SK-N-SH treated with all-trans-retinoic acid at 6 μM for 48 hours (cell line): Measurements from ENCODE around the gene SLC16A13.

ENCODE experiments used
- ATAC-seq: fragments of 200-7000 bp; cut with Tn5 transposase; 3 replicates; pipeline ENCODE4 v1.9.1; 2020; ENCODE audit warnings: mild to moderate bottlenecking, moderate library complexity
- ARNTL ChIP-seq: fragments of 450-650 bp; formaldehyde crosslinking; IDR thresholded peaks from 2 replicates; pipeline ENCODE4 v1.5.0; 2020; ENCODE audit warnings: low read depth, mild to moderate bottlenecking, moderate library complexity, borderline replicate concordance
- BACH2 ChIP-seq: fragments of 250-450 bp; sonication (Bioruptor Pico); IDR thresholded peaks from 2 replicates; pipeline ENCODE4 v1.9.0; 2021; ENCODE audit warnings: mild to moderate bottlenecking, borderline replicate concordance
- CSDC2 ChIP-seq: fragments of 250-450 bp; sonication (Bioruptor Pico); IDR thresholded peaks from 2 replicates; pipeline ENCODE4 v1.5.0; 2020; ENCODE audit warnings: mild to moderate bottlenecking, moderate library complexity
- ESRRG ChIP-seq: fragments of 250-450 bp; sonication (Bioruptor Pico); IDR thresholded peaks from 2 replicates; pipeline ENCODE4 v1.6.1; 2021; ENCODE audit warnings: mild to moderate bottlenecking
- ISL1 ChIP-seq: fragments of 250-450 bp; sonication (Bioruptor Pico); IDR thresholded peaks from 2 replicates; pipeline ENCODE4 v2.1.2; 2022; ENCODE audit warnings: mild to moderate bottlenecking, moderate library complexity
- OSR1 ChIP-seq: fragments of 250-450 bp; sonication (Bioruptor Pico); IDR thresholded peaks from 2 replicates; pipeline ENCODE4 v1.8.0; 2022; ENCODE audit warnings: moderate library complexity, mild to moderate bottlenecking, inconsistent platforms
- PPARA ChIP-seq: fragments of 250-450 bp; sonication (Bioruptor Pico); IDR thresholded peaks from 2 replicates; pipeline ENCODE4 v1.5.0; 2020; ENCODE audit warnings: mild to moderate bottlenecking, borderline replicate concordance
- RARB ChIP-seq: fragments of 250-450 bp; sonication (Bioruptor Pico); IDR thresholded peaks from 2 replicates; pipeline ENCODE4 v1.8.0; 2021; ENCODE audit warnings: mild to moderate bottlenecking, moderate library complexity
- SNAI2 ChIP-seq: fragments of 250-450 bp; sonication (Bioruptor Pico); IDR thresholded peaks from 2 replicates; pipeline ENCODE4 v1.5.0; 2020; ENCODE audit warnings: mild to moderate bottlenecking, moderate library complexity
- TCF4 ChIP-seq: fragments of 250-450 bp; sonication (Bioruptor Pico); IDR thresholded peaks from 2 replicates; pipeline ENCODE4 v1.8.0; 2021; ENCODE audit warnings: mild to moderate bottlenecking, moderate library complexity, borderline replicate concordance
- TOX ChIP-seq: fragments of 250-450 bp; sonication (Bioruptor Pico); IDR thresholded peaks from 2 replicates; pipeline ENCODE4 v1.8.0; 2021; ENCODE audit warnings: mild to moderate bottlenecking, moderate library complexity, borderline replicate concordance
- ZC3H10 ChIP-seq: fragments of 250-450 bp; sonication (Bioruptor Pico); IDR thresholded peaks from 2 replicates; pipeline ENCODE4 v1.5.1; 2021; ENCODE audit warnings: mild to moderate bottlenecking, moderate library complexity
- ZFP3 ChIP-seq: fragments of 250-450 bp; sonication (Bioruptor Pico); IDR thresholded peaks from 2 replicates; pipeline ENCODE4 v1.5.0; 2020; ENCODE audit warnings: mild to moderate bottlenecking, moderate library complexity
- ZFP30 ChIP-seq: fragments of 450-650 bp; formaldehyde crosslinking; IDR thresholded peaks from 2 replicates; pipeline ENCODE4 v1.5.0; 2022; ENCODE audit warnings: mild to moderate bottlenecking, moderate library complexity
- ZNF565 ChIP-seq: fragments of 450-650 bp; formaldehyde crosslinking; conservative IDR thresholded peaks from 2 replicates; pipeline ENCODE4 v1.5.0; 2020; ENCODE audit warnings: low read depth, mild to moderate bottlenecking, moderate library complexity
- ZNF70 ChIP-seq: fragments of 450-650 bp; formaldehyde crosslinking; IDR thresholded peaks from 2 replicates; pipeline ENCODE4 v1.5.0; 2020; ENCODE audit warnings: mild to moderate bottlenecking, moderate library complexity
- ZNF8 ChIP-seq: fragments of 450-650 bp; formaldehyde crosslinking; IDR thresholded peaks from 2 replicates; pipeline ENCODE4 v1.5.0; 2020; ENCODE audit warnings: mild to moderate bottlenecking, moderate library complexity
- TF ChIP-seq, protein P1 (sequence below): fragments of 250-450 bp; sonication (Bioruptor Pico); IDR thresholded peaks from 2 replicates; pipeline ENCODE4 v1.5.0; 2020; ENCODE audit warnings: mild to moderate bottlenecking, moderate library complexity
- TF ChIP-seq, protein P2 (sequence below): fragments of 250-450 bp; sonication (Bioruptor Pico); IDR thresholded peaks from 2 replicates; pipeline ENCODE4 v1.8.0; 2021; ENCODE audit warnings: low read depth, mild to moderate bottlenecking, moderate library complexity, borderline replicate concordance
- TF ChIP-seq, protein P3 (sequence below): fragments of 250-450 bp; sonication (Bioruptor Pico); IDR thresholded peaks from 2 replicates; pipeline ENCODE4 v1.8.0; 2020; ENCODE audit warnings: mild to moderate bottlenecking, moderate library complexity, borderline replicate concordance
- TF ChIP-seq, protein P4 (sequence below): fragments of 250-450 bp; sonication (Bioruptor Pico); IDR thresholded peaks from 2 replicates; pipeline ENCODE4 v1.5.1; 2021; ENCODE audit warnings: mild to moderate bottlenecking, moderate library complexity

Gene SLC16A13

DNA sequence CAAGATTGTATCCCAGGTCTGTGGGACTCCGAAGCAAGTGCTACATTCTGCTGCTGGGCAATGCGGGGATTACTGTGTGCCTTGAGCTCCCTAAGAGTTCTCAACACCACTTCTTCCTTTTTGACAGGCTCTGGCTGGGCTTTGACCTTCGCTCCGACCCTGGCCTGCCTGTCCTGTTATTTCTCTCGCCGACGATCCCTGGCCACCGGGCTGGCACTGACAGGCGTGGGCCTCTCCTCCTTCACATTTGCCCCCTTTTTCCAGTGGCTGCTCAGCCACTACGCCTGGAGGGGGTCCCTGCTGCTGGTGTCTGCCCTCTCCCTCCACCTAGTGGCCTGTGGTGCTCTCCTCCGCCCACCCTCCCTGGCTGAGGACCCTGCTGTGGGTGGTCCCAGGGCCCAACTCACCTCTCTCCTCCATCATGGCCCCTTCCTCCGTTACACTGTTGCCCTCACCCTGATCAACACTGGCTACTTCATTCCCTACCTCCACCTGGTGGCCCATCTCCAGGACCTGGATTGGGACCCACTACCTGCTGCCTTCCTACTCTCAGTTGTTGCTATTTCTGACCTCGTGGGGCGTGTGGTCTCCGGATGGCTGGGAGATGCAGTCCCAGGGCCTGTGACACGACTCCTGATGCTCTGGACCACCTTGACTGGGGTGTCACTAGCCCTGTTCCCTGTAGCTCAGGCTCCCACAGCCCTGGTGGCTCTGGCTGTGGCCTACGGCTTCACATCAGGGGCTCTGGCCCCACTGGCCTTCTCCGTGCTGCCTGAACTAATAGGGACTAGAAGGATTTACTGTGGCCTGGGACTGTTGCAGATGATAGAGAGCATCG lies 2.4 kb downstream of the SLC16A13 start:
- ATAC-seq = no peak
- no peak for TF ChIP-seq ISL1
- TF ChIP-seq ZC3H10 = no peak
- no peak for TF ChIP-seq PPARA (CRISPR knock-in tag)
- TF ChIP-seq ZNF70 (CRISPR knock-in tag) = no peak
- no peak for TF ChIP-seq TOX
- TF ChIP-seq ESRRG (CRISPR knock-in tag) = no peak
- no peak for TF ChIP-seq SNAI2 (CRISPR knock-in tag)
- no peak for TF ChIP-seq BACH2 (CRISPR knock-in tag)
- no peak for TF ChIP-seq ZFP3 (CRISPR knock-in tag)
- no peak for TF ChIP-seq ARNTL (CRISPR knock-in tag)
- TF ChIP-seq, protein P1, sequence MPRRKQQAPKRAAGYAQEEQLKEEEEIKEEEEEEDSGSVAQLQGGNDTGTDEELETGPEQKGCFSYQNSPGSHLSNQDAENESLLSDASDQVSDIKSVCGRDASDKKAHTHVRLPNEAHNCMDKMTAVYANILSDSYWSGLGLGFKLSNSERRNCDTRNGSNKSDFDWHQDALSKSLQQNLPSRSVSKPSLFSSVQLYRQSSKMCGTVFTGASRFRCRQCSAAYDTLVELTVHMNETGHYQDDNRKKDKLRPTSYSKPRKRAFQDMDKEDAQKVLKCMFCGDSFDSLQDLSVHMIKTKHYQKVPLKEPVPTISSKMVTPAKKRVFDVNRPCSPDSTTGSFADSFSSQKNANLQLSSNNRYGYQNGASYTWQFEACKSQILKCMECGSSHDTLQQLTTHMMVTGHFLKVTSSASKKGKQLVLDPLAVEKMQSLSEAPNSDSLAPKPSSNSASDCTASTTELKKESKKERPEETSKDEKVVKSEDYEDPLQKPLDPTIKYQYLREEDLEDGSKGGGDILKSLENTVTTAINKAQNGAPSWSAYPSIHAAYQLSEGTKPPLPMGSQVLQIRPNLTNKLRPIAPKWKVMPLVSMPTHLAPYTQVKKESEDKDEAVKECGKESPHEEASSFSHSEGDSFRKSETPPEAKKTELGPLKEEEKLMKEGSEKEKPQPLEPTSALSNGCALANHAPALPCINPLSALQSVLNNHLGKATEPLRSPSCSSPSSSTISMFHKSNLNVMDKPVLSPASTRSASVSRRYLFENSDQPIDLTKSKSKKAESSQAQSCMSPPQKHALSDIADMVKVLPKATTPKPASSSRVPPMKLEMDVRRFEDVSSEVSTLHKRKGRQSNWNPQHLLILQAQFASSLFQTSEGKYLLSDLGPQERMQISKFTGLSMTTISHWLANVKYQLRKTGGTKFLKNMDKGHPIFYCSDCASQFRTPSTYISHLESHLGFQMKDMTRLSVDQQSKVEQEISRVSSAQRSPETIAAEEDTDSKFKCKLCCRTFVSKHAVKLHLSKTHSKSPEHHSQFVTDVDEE = no peak
- no peak for TF ChIP-seq RARB (CRISPR knock-in tag)
- TF ChIP-seq ZFP30 (CRISPR knock-in tag) = no peak
- TF ChIP-seq TCF4 (CRISPR knock-in tag) = no peak
- TF ChIP-seq, protein P2, sequence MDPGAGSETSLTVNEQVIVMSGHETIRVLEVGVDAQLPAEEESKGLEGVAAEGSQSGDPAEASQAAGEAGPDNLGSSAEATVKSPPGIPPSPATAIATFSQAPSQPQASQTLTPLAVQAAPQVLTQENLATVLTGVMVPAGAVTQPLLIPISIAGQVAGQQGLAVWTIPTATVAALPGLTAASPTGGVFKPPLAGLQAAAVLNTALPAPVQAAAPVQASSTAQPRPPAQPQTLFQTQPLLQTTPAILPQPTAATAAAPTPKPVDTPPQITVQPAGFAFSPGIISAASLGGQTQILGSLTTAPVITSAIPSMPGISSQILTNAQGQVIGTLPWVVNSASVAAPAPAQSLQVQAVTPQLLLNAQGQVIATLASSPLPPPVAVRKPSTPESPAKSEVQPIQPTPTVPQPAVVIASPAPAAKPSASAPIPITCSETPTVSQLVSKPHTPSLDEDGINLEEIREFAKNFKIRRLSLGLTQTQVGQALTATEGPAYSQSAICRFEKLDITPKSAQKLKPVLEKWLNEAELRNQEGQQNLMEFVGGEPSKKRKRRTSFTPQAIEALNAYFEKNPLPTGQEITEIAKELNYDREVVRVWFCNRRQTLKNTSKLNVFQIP (CRISPR knock-in tag) = no peak
- TF ChIP-seq, protein P3, sequence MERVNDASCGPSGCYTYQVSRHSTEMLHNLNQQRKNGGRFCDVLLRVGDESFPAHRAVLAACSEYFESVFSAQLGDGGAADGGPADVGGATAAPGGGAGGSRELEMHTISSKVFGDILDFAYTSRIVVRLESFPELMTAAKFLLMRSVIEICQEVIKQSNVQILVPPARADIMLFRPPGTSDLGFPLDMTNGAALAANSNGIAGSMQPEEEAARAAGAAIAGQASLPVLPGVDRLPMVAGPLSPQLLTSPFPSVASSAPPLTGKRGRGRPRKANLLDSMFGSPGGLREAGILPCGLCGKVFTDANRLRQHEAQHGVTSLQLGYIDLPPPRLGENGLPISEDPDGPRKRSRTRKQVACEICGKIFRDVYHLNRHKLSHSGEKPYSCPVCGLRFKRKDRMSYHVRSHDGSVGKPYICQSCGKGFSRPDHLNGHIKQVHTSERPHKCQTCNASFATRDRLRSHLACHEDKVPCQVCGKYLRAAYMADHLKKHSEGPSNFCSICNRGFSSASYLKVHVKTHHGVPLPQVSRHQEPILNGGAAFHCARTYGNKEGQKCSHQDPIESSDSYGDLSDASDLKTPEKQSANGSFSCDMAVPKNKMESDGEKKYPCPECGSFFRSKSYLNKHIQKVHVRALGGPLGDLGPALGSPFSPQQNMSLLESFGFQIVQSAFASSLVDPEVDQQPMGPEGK (CRISPR knock-in tag) = no peak
- TF ChIP-seq OSR1 (CRISPR knock-in tag) = no peak
- TF ChIP-seq ZNF565 (CRISPR knock-in tag) = no peak

DNA sequence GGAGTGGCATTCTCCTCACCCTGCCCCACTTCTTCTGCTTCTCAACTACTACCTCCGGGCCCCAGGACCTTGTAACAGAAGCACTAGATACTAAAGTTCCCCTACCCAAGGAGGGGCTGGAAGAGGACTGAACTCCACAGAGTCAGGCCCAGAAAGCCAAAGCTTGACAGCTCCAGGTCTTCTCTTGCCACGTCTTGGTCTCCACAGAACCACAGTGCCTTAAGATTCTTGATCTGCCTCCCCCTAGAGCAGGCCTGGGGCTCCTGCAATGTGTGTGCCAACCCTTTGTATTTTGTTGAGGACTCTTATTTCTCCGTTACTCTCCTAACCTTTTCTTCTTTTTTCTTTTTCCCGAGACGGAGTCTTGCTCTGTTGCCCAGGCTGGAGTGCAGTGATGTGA lies 4.0 kb downstream of the SLC16A13 start:
- no peak for ATAC-seq
- TF ChIP-seq CSDC2 (CRISPR knock-in tag) = no peak
- TF ChIP-seq SNAI2 (CRISPR knock-in tag) = no peak
- TF ChIP-seq, protein P2 (CRISPR knock-in tag) = no peak
- no peak for TF ChIP-seq ZNF8
- TF ChIP-seq BACH2 (CRISPR knock-in tag) = no peak
- TF ChIP-seq, protein P4, sequence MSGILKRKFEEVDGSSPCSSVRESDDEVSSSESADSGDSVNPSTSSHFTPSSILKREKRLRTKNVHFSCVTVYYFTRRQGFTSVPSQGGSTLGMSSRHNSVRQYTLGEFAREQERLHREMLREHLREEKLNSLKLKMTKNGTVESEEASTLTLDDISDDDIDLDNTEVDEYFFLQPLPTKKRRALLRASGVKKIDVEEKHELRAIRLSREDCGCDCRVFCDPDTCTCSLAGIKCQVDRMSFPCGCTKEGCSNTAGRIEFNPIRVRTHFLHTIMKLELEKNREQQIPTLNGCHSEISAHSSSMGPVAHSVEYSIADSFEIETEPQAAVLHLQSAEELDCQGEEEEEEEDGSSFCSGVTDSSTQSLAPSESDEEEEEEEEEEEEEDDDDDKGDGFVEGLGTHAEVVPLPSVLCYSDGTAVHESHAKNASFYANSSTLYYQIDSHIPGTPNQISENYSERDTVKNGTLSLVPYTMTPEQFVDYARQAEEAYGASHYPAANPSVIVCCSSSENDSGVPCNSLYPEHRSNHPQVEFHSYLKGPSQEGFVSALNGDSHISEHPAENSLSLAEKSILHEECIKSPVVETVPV (CRISPR knock-in tag) = no peak
- TF ChIP-seq, protein P1 = no peak
- no peak for TF ChIP-seq ESRRG (CRISPR knock-in tag)
- TF ChIP-seq ISL1 = no peak
